PC-9 (cell line): ENCODE data around the gene SNRNP48.

ENCODE experiments used
- CTCF ChIP-seq: fragments of 200-600 bp; sonication (generic); conservative IDR thresholded peaks from 2 replicates; pipeline ENCODE4 v1.6.1; 2017; ENCODE audit warnings: mixed run types, antibody characterized with exemption, mild to moderate bottlenecking, moderate library complexity
- EZH2 ChIP-seq: fragments of 200-600 bp; sonication (generic); IDR thresholded peaks from 2 replicates; pipeline ENCODE4 v1.8.0; 2017; ENCODE audit warnings: antibody characterized with exemption, low read depth

- TF ChIP-seq CTCF (no peak), EZH2 (no peak)
Observed at GRCh38 chr6:7630792-7631191, 40.8 kb downstream of the SNRNP48 start.
